HepG2 (cell line): Measurements from ENCODE around the gene TADA2B. TPM values are rescaled to one million over a fixed set of nuclear protein-coding genes. Genes with fewer than 3 reads are reported as not detected.

Experiments used
- ATAC-seq: fragments of 200-7000 bp; cut with Tn5 transposase; 3 replicates; pipeline ENCODE4 v1.9.1; 2020; ENCODE audit warnings: mild to moderate bottlenecking, moderate library complexity
- BruUV-seq: library from RNA; stranded (reverse); fragments of 400-500 nt; replicated peaks from 2 replicates; lab custom pipeline; 2021; lab: Mats Ljungman, UMichigan
- CTCF ChIA-PET: fragments of 300-600 bp; formaldehyde crosslinking; extraction: SDS; loops from one replicate; lab custom pipeline; 2021; ENCODE audit warnings: low total read pairs, inconsistent platforms, low intra/inter-chr PET ratio; lab: Yijun Ruan, JAX
- POLR2A ChIA-PET: fragments of 350-600 bp; sonication (Branson Sonifier 250); formaldehyde crosslinking; loops from one replicate; lab custom pipeline; 2020; ENCODE audit warnings: antibody characterized with exemption, inconsistent platforms; lab: Yijun Ruan, JAX
- DNase-seq: peaks from one replicate; pipeline ENCODE4 v3.0.0-alpha.2; 2015; ENCODE audit warnings: low spot score
- FAIRE-seq: peaks from 3 replicates; lab custom pipeline; 2011; peaks lifted over from hg19 to GRCh38; lab: Jason Lieb, UNC
- H2AFZ ChIP-seq: one replicate; pipeline ENCODE4 v1.6.1; 2011; ENCODE audit warnings: low read length, inconsistent platforms
- H3K27ac ChIP-seq: fragments of 300-600 bp; 3 replicates; pipeline ENCODE4 v1.8.0; 2011; ENCODE audit warnings: mixed run types, mild to moderate bottlenecking, mixed read lengths, low read length, inconsistent platforms; ENCODE audit not compliant: insufficient read depth; ENCODE audit errors: extremely low read length
- H3K27me3 ChIP-seq, 2 experiments: fragments of 200-600 bp in 1 of 2; 2 replicates in 1 of 2; 3 replicates in 1 of 2; pipeline versions ENCODE4 v1.6.0 to v1.8.0; 2011; ENCODE audit warnings: low read length in 2 of 2, mild to moderate bottlenecking in 2 of 2, moderate library complexity in 2 of 2, inconsistent platforms in 1 of 2; ENCODE audit not compliant: insufficient read depth in 2 of 2, control insufficient read depth in 1 of 2
- H3K36me3 ChIP-seq, 2 experiments: fragments of 200-600 bp in 1 of 2; replicated peaks in 1 of 2; 2 replicates in 1 of 2; 3 replicates in 1 of 2; pipeline versions ENCODE4 v1.5.1 to v1.8.0; 2011; ENCODE audit warnings: low read length in 2 of 2, inconsistent platforms in 1 of 2; ENCODE audit not compliant: insufficient read depth in 2 of 2, control insufficient read depth in 1 of 2
- H3K4me1 ChIP-seq: 2 replicates; pipeline ENCODE4 v1.5.1; 2012; ENCODE audit warnings: low read length, inconsistent platforms; ENCODE audit not compliant: insufficient read depth
- H3K4me2 ChIP-seq: 2 replicates; pipeline ENCODE4 v1.6.0; 2011; ENCODE audit warnings: low read depth, low read length, inconsistent platforms
- H3K4me3 ChIP-seq, 3 experiments: fragments of 200-600 bp in 1 of 3; sonication (generic), shearing (Covaris generic) in 1 of 3; replicated peaks in 1 of 3; 2 replicates each; pipeline ENCODE4 v1.5.1; 2011 to 2016; ENCODE audit warnings: low read length in 3 of 3, inconsistent platforms in 2 of 3, low read depth in 2 of 3, mild to moderate bottlenecking in 2 of 3, control low read depth in 1 of 3, mixed read lengths in 1 of 3; ENCODE audit not compliant: insufficient read depth in 1 of 3
- H3K79me2 ChIP-seq: one replicate; pipeline ENCODE4 v1.6.1; 2011; ENCODE audit warnings: low read length, inconsistent platforms; ENCODE audit not compliant: insufficient read depth
- H3K9ac ChIP-seq: 2 replicates; pipeline ENCODE4 v1.6.0; 2011; ENCODE audit warnings: mild to moderate bottlenecking, low read depth, low read length, inconsistent platforms; ENCODE audit not compliant: insufficient read depth
- H3K9me3 ChIP-seq: 2 replicates; pipeline ENCODE4 v1.5.1; 2012; ENCODE audit warnings: mild to moderate bottlenecking, low read length
- H4K20me1 ChIP-seq: 2 replicates; pipeline ENCODE4 v1.6.0; 2011; ENCODE audit warnings: inconsistent platforms, mild to moderate bottlenecking, low read length, moderate library complexity; ENCODE audit not compliant: insufficient read depth
- HIVEP1 ChIP-seq: sonication (generic); formaldehyde crosslinking; IDR thresholded peaks from 2 replicates; pipeline ENCODE4 v1.4.0; 2020; ENCODE audit warnings: mild to moderate bottlenecking, missing genetic modification reagents
- HNF1A ChIP-seq, 2 experiments: sonication (generic) in 1 of 2; formaldehyde crosslinking in 1 of 2; IDR thresholded peaks; 2 replicates each; pipeline versions ENCODE4 v1.4.0 to v1.6.1; 2016 to 2020; ENCODE audit warnings: borderline replicate concordance in 1 of 2, low read depth in 1 of 2, mild to moderate bottlenecking in 1 of 2, missing genetic modification reagents in 1 of 2
- NFRKB ChIP-seq: fragments of 450-650 bp; IDR thresholded peaks from 2 replicates; pipeline ENCODE4 v1.6.1; 2017
- POLR2AphosphoS2 ChIP-seq: IDR thresholded peaks from 2 replicates; pipeline ENCODE4 v1.6.1; 2011; ENCODE audit warnings: low read depth, low read length, improper control_type of control experiment
- SRSF1 ChIP-seq: fragments of 200-400 bp; formaldehyde crosslinking; optimal IDR thresholded peaks from 2 replicates; pipeline ENCODE3; 2017; ENCODE audit warnings: mild to moderate bottlenecking, low read depth, low read length, moderate library complexity
- ZNF10 ChIP-seq: sonication (generic); formaldehyde crosslinking; IDR thresholded peaks from 2 replicates; pipeline ENCODE4 v1.4.0; 2020; ENCODE audit warnings: mild to moderate bottlenecking, low read depth, missing genetic modification reagents, borderline replicate concordance
- WGBS: methylation state at CpG from one replicate; pipeline ENCODE4 v1.1.6; 2017; ENCODE audit warnings: low lambda C conversion rate; 5-methylcytosine and 5-hydroxymethylcytosine counted together
- in situ Hi-C: cut with HindIII; loops from 2 replicates; pipeline ENCODE4 v1.10.0; 2017; ENCODE audit warnings: low pct_unique_long_range_greater_than_20kb; ENCODE audit not compliant: extremely low pct_ligation_motif_present
- intact Hi-C: fragments of 100-400 bp; cut with micrococcal nuclease; formaldehyde crosslinking; loops from one replicate; pipeline ENCODE4 v1.10.0; 2022; ENCODE audit not compliant: unreplicated experiment
- polyA plus RNA-seq, 8 experiments: library from polyadenylated mRNA; depleted of rRNA in 3 of 8; stranded (reverse) in 7 of 8; unstranded in 1 of 8; fragments of >200 nt; fragmentation: Illumina TruSeq in 4 of 8; extraction: Trizol in 4 of 8; gene quantifications; 2 replicates each; pipeline versions ENCODE4 v1.2.1 to v1.2.3, GENCODE V29; 2011 to 2016; ENCODE audit warnings: low read depth in 4 of 8, missing spikeins in 1 of 8, mixed read lengths in 1 of 8; ENCODE audit not compliant: insufficient read depth in 1 of 8
- total RNA-seq, 5 experiments: library from RNA; depleted of rRNA; stranded (reverse); fragments of >200 nt; fragmentation: Illumina TruSeq; extraction: Trizol; gene quantifications; 2 replicates each; pipeline ENCODE4 v1.2.3, GENCODE V29; 2016; ENCODE audit warnings: low read depth in 1 of 5
- TF ChIP-seq, protein P1 (sequence below): sonication (generic); formaldehyde crosslinking; IDR thresholded peaks from 2 replicates; pipeline ENCODE4 v1.5.1; 2020; ENCODE audit warnings: missing genetic modification reagents, mild to moderate bottlenecking, borderline replicate concordance

TADA2B gene
- total and polyA plus RNA-seq, 2 of the 13 experiments (the other 11 are each of a cell fraction or from before 2014, with no cell fraction given) = 4.6 to 8.9 TPM

- in situ Hi-C loops = no loop called here
Observed at GRCh38 chr4:7027284-7027683, 15.9 kb upstream of the TADA2B start.

GRCh38 chr4:7027913-7028312, 15.3 kb upstream of the TADA2B start:
- in situ Hi-C loops (no loop called here), intact Hi-C loops (no loop called here)
- no peak for FAIRE-seq
- Histone ChIP-seq H3K4me3 (no peak overlapping the region), H2AFZ (no peak overlapping the region), H3K27me3 (no peaks in the 10 kb centered on the region), H4K20me1 (no peaks in the 10 kb centered on the region), H3K27ac (no peak overlapping the region), H3K9ac (no peak overlapping the region), H3K4me1 (peaks cover 13% of the 10 kb centered on the region), H3K9me3 (no peaks in the 10 kb centered on the region), H3K79me2 (no peaks in the 10 kb centered on the region), H3K4me2 (no peak overlapping the region), H3K36me3 (peaks cover 28 to 76% of the 10 kb centered on the region in 2 experiments)
- ATAC-seq = no peak
- WGBS = 92% methylated on average over 5 of the region's 5 CpGs
- no peak for DNase-seq
- POLR2A ChIA-PET = no interaction called here
- CTCF ChIA-PET = no interaction called here
- BruUV-seq = no TSS peak
- no peak for TF ChIP-seq NFRKB
- TF ChIP-seq HNF1A (IDR thresholded peaks at IDR 0.05; ENCODE audit: low read depth) = no peak
- TF ChIP-seq HNF1A (CRISPR knock-in tag; IDR thresholded peaks at IDR 0.05; ENCODE audit: borderline replicate concordance) = no peak
- TF ChIP-seq HIVEP1 (CRISPR knock-in tag) = no peak
- TF ChIP-seq ZNF10 (CRISPR knock-in tag) = no peak

More at GRCh38 chr4:7027284-7027683, 15.9 kb upstream of the TADA2B start:
- H3K9ac ChIP-seq = no peak overlapping the region
- WGBS = 98% methylated on average over 7 of the region's 7 CpGs
- ATAC-seq (no peak), FAIRE-seq (no peak), DNase-seq (no peak)
- H3K27ac ChIP-seq = no peak overlapping the region
- CTCF ChIA-PET = no interaction called here
- H3K9me3 ChIP-seq = no peaks in the 10 kb centered on the region
- TF ChIP-seq, protein P1, sequence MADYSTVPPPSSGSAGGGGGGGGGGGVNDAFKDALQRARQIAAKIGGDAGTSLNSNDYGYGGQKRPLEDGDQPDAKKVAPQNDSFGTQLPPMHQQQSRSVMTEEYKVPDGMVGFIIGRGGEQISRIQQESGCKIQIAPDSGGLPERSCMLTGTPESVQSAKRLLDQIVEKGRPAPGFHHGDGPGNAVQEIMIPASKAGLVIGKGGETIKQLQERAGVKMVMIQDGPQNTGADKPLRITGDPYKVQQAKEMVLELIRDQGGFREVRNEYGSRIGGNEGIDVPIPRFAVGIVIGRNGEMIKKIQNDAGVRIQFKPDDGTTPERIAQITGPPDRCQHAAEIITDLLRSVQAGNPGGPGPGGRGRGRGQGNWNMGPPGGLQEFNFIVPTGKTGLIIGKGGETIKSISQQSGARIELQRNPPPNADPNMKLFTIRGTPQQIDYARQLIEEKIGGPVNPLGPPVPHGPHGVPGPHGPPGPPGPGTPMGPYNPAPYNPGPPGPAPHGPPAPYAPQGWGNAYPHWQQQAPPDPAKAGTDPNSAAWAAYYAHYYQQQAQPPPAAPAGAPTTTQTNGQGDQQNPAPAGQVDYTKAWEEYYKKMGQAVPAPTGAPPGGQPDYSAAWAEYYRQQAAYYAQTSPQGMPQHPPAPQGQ = no peak
- no peak for TF ChIP-seq SRSF1
- TF ChIP-seq POLR2AphosphoS2 = no peak
- no peak overlapping the region for H3K4me2 ChIP-seq
- H4K20me1 ChIP-seq = no peaks in the 10 kb centered on the region
- BruUV-seq = no TSS peak
- H3K36me3 ChIP-seq = peaks cover 28 to 74% of the 10 kb centered on the region in 2 experiments
- H3K27me3 ChIP-seq = no peaks in the 10 kb centered on the region
- H3K79me2 ChIP-seq = no peaks in the 10 kb centered on the region
- peaks cover 16% of the 10 kb centered on the region for H3K4me1 ChIP-seq
- H3K4me3 ChIP-seq = no peak overlapping the region
- intact Hi-C loops = no loop called here
- no peak overlapping the region for H2AFZ ChIP-seq
- POLR2A ChIA-PET = no interaction called here
